GM12891 (cell line): ENCODE results near the gene GPX4.

Source experiments
- PAX5 ChIP-seq: IDR thresholded peaks from 2 replicates; pipeline ENCODE4 v1.6.1; 2011; ENCODE audit warnings: low read length, moderate library complexity, mild to moderate bottlenecking; ENCODE audit not compliant: insufficient read depth, severe bottlenecking
- POLR2A ChIP-seq: IDR thresholded peaks from 2 replicates; pipeline ENCODE4 v1.6.1; 2011; ENCODE audit warnings: low read depth, low read length, control low read depth
- POLR2AphosphoS5 ChIP-seq: IDR thresholded peaks from 2 replicates; pipeline ENCODE4 v1.6.1; 2011; ENCODE audit warnings: low read depth, low read length, control low read depth
- POU2F2 ChIP-seq: IDR thresholded peaks from 2 replicates; pipeline ENCODE4 v1.6.1; 2011; ENCODE audit warnings: low read depth, mild to moderate bottlenecking, control low read depth, low read length, moderate library complexity
- SPI1 ChIP-seq: IDR thresholded peaks from 2 replicates; pipeline ENCODE4 v1.6.1; 2011; ENCODE audit warnings: low read depth, low read length, control low read depth

GRCh38 chr19:1064661-1065605 is 38.9 kb upstream of the GPX4 start:
- no peak for TF ChIP-seq PAX5
- no peak for TF ChIP-seq POLR2A
- no peak for TF ChIP-seq SPI1
- TF ChIP-seq POU2F2 = no peak
- TF ChIP-seq POLR2AphosphoS5 = no peak
